ENCODE data around the gene E2F6. TPM values are rescaled to one million over a fixed set of nuclear protein-coding genes. Genes with fewer than 3 reads are reported as not detected.
A peak's percentile ranks its signal among the peaks of the same experiment; 100 is the strongest.

The E2F6 gene
- total RNA-seq, 1 experiment from 2014 or later: 21.8 TPM

DNA sequence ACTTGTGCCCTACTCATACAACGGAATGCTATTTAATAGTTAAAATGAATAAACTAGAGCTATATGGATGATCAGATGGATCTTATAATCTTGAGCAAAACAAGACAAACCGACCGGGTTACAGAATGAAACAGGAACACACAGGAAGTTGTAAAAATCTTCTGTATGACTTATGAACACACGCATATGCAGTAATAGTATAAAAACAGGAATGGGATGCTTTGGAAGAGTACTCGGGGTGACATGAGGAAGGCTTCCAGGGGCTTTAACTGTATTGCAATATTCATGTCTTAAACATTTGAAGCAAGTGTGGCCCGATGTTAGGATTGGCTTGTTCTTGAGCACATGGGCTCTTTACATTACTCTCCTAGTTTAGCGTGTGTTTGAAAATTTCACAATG is 14.9 kb upstream of the E2F6 start:
- no peak overlapping the region for H2AK5ac ChIP-seq (ENCODE audit: insufficient read length, low read length)
- no peaks in the 10 kb centered on the region for H3K9me3 ChIP-seq (ENCODE audit: control insufficient read depth, low read depth, low read length)
- H3K4me1 ChIP-seq (ENCODE audit: insufficient read depth, low read length): no peaks in the 10 kb centered on the region; the same call in 1 of the 2 replicates
- H2BK20ac ChIP-seq (ENCODE audit: low read depth, low read length, poor library complexity, severe bottlenecking): no peak overlapping the region
- DNase-seq: no peak
- Mint-ChIP-seq H3K4me3 (peak overlapping the region in 1 of 2 experiments; percentile 69; a peak in 3 of 5 replicates), H3K27ac (no peak overlapping the region), H3K36me3 (ENCODE audit: insufficient read depth in 1 of 3, low read depth in 3 of 3) (peaks cover 0 to 2% (median 2%) of the 10 kb centered on the region in 3 experiments; a peak in 5 of 7 replicates), H3K9me3 (peaks cover 0 to 2% of the 10 kb centered on the region in 2 experiments; a peak in 2 of 5 replicates), H3K4me1 (peaks cover 5 to 21% of the 10 kb centered on the region in 2 experiments), H3K27me3 (ENCODE audit: low read depth) (peaks cover 25% of the 10 kb centered on the region)
- no peak overlapping the region for H4K8ac ChIP-seq (replicated peaks; ENCODE audit: insufficient read length, low read depth, low read length)
- TF ChIP-seq, protein P1, sequence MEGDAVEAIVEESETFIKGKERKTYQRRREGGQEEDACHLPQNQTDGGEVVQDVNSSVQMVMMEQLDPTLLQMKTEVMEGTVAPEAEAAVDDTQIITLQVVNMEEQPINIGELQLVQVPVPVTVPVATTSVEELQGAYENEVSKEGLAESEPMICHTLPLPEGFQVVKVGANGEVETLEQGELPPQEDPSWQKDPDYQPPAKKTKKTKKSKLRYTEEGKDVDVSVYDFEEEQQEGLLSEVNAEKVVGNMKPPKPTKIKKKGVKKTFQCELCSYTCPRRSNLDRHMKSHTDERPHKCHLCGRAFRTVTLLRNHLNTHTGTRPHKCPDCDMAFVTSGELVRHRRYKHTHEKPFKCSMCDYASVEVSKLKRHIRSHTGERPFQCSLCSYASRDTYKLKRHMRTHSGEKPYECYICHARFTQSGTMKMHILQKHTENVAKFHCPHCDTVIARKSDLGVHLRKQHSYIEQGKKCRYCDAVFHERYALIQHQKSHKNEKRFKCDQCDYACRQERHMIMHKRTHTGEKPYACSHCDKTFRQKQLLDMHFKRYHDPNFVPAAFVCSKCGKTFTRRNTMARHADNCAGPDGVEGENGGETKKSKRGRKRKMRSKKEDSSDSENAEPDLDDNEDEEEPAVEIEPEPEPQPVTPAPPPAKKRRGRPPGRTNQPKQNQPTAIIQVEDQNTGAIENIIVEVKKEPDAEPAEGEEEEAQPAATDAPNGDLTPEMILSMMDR (conservative IDR thresholded peaks at IDR 0.05): no peak
- no peak overlapping the region for H4K5ac ChIP-seq (ENCODE audit: insufficient read length, low read depth, low read length)
- H3T11ph ChIP-seq (ENCODE audit: low read length): no peak overlapping the region
- H3K9ac ChIP-seq (ENCODE audit: extremely low read depth, insufficient read length, low read length): no peak overlapping the region
- no peak overlapping the region for H2AFZ ChIP-seq (ENCODE audit: low read length)
- H3K27me3 ChIP-seq (ENCODE audit: insufficient read depth, low read length): no peaks in the 10 kb centered on the region; the same call in 1 of the 2 replicates
- H3K14ac ChIP-seq (ENCODE audit: insufficient read depth, low read length): no peak overlapping the region
- no peak overlapping the region for H3K56ac ChIP-seq (ENCODE audit: insufficient read length, low read depth, low read length)
- H3K18ac ChIP-seq (ENCODE audit: insufficient read length, low read depth, low read length): no peak overlapping the region
- H3K79me2 ChIP-seq (ENCODE audit: insufficient read depth, low read length): peaks cover 1% of the 10 kb centered on the region; the same call in 1 of the 2 replicates
- H3K27ac ChIP-seq (ENCODE audit: insufficient read length, low read depth, low read length): no peak overlapping the region
- H2BK120ac ChIP-seq (ENCODE audit: low read depth, low read length, poor library complexity, severe bottlenecking): no peak overlapping the region
- H3K4me2 ChIP-seq (ENCODE audit: insufficient read depth, insufficient read length, low read length): no peak overlapping the region
- H3K4ac ChIP-seq (ENCODE audit: low read depth, low read length): no peak overlapping the region
- peaks cover 3% of the 10 kb centered on the region for H4K20me1 ChIP-seq (ENCODE audit: control insufficient read depth, insufficient read depth, insufficient read length)
- H2BK5ac ChIP-seq (ENCODE audit: insufficient read length, low read length): no peak overlapping the region
- H2BK15ac ChIP-seq (ENCODE audit: low read depth, low read length): no peak overlapping the region
- H3K23me2 ChIP-seq (ENCODE audit: insufficient read length, low read depth, low read length, poor library complexity, severe bottlenecking): peaks cover 16% of the 10 kb centered on the region
- no peak overlapping the region for H4K91ac ChIP-seq (ENCODE audit: insufficient read length, low read depth, low read length)
- no peak overlapping the region for H2BK12ac ChIP-seq (ENCODE audit: insufficient read length, low read depth, low read length)
- no CpG with 5 or more reads among the region's 7 CpGs for WGBS (ENCODE audit: extremely low coverage, insufficient read length, low lambda C conversion rate)
- no peaks in the 10 kb centered on the region for H3K79me1 ChIP-seq (ENCODE audit: insufficient read depth, low read depth, low read length, poor library complexity, severe bottlenecking)
- no peak overlapping the region for H3K23ac ChIP-seq (ENCODE audit: insufficient read length, low read depth, low read length)

Data from H9 (cell line).